ENCODE data around the gene TMEM239. TPM values are rescaled to one million over a fixed set of nuclear protein-coding genes. Genes with fewer than 3 reads are reported as not detected.
A peak's percentile ranks its signal among the peaks of the same experiment; 100 is the strongest.

Gene TMEM239
- polyA plus RNA-seq, 1 experiment: not detected

GRCh38 chr20:2799688-2800520 lies 16.3 kb upstream of the TMEM239 start:
- TF ChIP-seq CTCF (IDR thresholded peaks at IDR 0.05; ENCODE audit: low read depth, low read length): no peak
- DNase-seq (ENCODE audit: low read depth, low spot score): no peak
- ChIA-PET CTCF (interaction anchor here (1.2 kb wide), 1 partner anchor 52 kb away, joined by 5 read pairs; no protein-coding TSS in a partner anchor), POLR2A (no interaction called here)
- Histone ChIP-seq H3K27me3 (ENCODE audit: control insufficient read depth, insufficient read depth, low read length) (peaks cover 53% of the 10 kb centered on the region), H3K4me3 (ENCODE audit: low read depth, low read length) (peak overlapping the region; percentile 66), H3K9me3 (ENCODE audit: control insufficient read depth, insufficient read depth, low read length) (peaks cover 5% of the 10 kb centered on the region), H3K27ac (ENCODE audit: low read depth, low read length) (no peak overlapping the region)

- Histone ChIP-seq H3K4me3 (ENCODE audit: low read depth, low read length) (peak within 1 kb of the TSS; percentile 66), H3K27me3 (ENCODE audit: control insufficient read depth, insufficient read depth, low read length) (peaks cover 61% of the 10 kb centered on the region), H3K27ac (ENCODE audit: low read depth, low read length) (no peak within 1 kb of the TSS), H3K9me3 (ENCODE audit: control insufficient read depth, insufficient read depth, low read length) (peaks cover 5% of the 10 kb centered on the region)
- no peak for TF ChIP-seq CTCF (IDR thresholded peaks at IDR 0.05; ENCODE audit: low read depth, low read length)
- POLR2A ChIA-PET: interaction anchor here (0.6 kb wide), 1 partner anchor 13 kb away, joined by 3 read pairs; no protein-coding TSS in a partner anchor
- CTCF ChIA-PET: interaction anchor here (1.2 kb wide), 1 partner anchor 51 kb away, joined by 5 read pairs; no protein-coding TSS in a partner anchor
- no peak for DNase-seq (ENCODE audit: low read depth, low spot score)
Measured at GRCh38 chr20:2800521-2801285, 15.5 kb upstream of the TMEM239 start, which contains the start of gene CPXM1. Gene CPXM1 (minus strand): TSS chr20:2800627. CDS start chr20:2800572, 55 bp downstream.

GRCh38 chr20:2801286-2801728 lies 14.9 kb upstream of the TMEM239 start:
- peaks cover 5% of the 10 kb centered on the region for H3K9me3 ChIP-seq (ENCODE audit: control insufficient read depth, insufficient read depth, low read length)
- ChIA-PET CTCF (interaction anchor here (1.2 kb wide), 1 partner anchor 51 kb away, joined by 5 read pairs; no protein-coding TSS in a partner anchor), POLR2A (interaction anchor here (0.6 kb wide), 1 partner anchor 13 kb away, joined by 3 read pairs; no protein-coding TSS in a partner anchor)
- TF ChIP-seq CTCF (IDR thresholded peaks at IDR 0.05; ENCODE audit: low read depth, low read length): no peak
- H3K4me3 ChIP-seq (ENCODE audit: low read depth, low read length): peak overlapping the region; percentile 45
- H3K27me3 ChIP-seq (ENCODE audit: control insufficient read depth, insufficient read depth, low read length): peaks cover 63% of the 10 kb centered on the region
- H3K27ac ChIP-seq (ENCODE audit: low read depth, low read length): no peak overlapping the region
- no peak for DNase-seq (ENCODE audit: low read depth, low spot score)

- TF ChIP-seq CTCF (IDR thresholded peaks at IDR 0.05; ENCODE audit: low read depth, low read length): no peak
- no peak overlapping the region for H3K4me3 ChIP-seq (ENCODE audit: low read depth, low read length)
- ChIA-PET POLR2A (no interaction called here), CTCF (no interaction called here)
- H3K27ac ChIP-seq (ENCODE audit: low read depth, low read length): no peak overlapping the region
- peaks cover 62% of the 10 kb centered on the region for H3K27me3 ChIP-seq (ENCODE audit: control insufficient read depth, insufficient read depth, low read length)
- H3K9me3 ChIP-seq (ENCODE audit: control insufficient read depth, insufficient read depth, low read length): peaks cover 5% of the 10 kb centered on the region
- DNase-seq (ENCODE audit: low read depth, low spot score): no peak
Measured at GRCh38 chr20:2804041-2804828, 11.9 kb upstream of the TMEM239 start.
